HEK293T (cell line): ENCODE measurements around the gene CDH24.

ENCODE experiments used
- ARNT ChIP-seq: fragments of 450-650 bp; IDR thresholded peaks from 2 replicates; pipeline ENCODE4 v1.6.1; 2017; ENCODE audit warnings: mild to moderate bottlenecking
- BHLHE40 ChIP-seq: fragments of 450-650 bp; IDR thresholded peaks from 2 replicates; pipeline ENCODE4 v1.6.1; 2016; ENCODE audit warnings: mild to moderate bottlenecking, moderate library complexity, borderline replicate concordance
- CTBP1 ChIP-seq: fragments of 450-650 bp; IDR thresholded peaks from 2 replicates; pipeline ENCODE4 v1.6.1; 2016; ENCODE audit warnings: borderline replicate concordance
- ELF4 ChIP-seq: fragments of 450-650 bp; IDR thresholded peaks from 2 replicates; pipeline ENCODE4 v1.6.1; 2017; ENCODE audit warnings: antibody characterized with exemption
- FOXA1 ChIP-seq: fragments of 450-650 bp; IDR thresholded peaks from 2 replicates; pipeline ENCODE4 v1.6.1; 2016; ENCODE audit warnings: mild to moderate bottlenecking
- FOXK2 ChIP-seq: fragments of 450-650 bp; IDR thresholded peaks from 2 replicates; pipeline ENCODE4 v1.6.1; 2016; ENCODE audit warnings: mild to moderate bottlenecking
- FOXM1 ChIP-seq: fragments of 450-650 bp; IDR thresholded peaks from 2 replicates; pipeline ENCODE4 v1.6.1; 2017; ENCODE audit warnings: mild to moderate bottlenecking, borderline replicate concordance
- HDGF ChIP-seq: fragments of 450-650 bp; IDR thresholded peaks from 2 replicates; pipeline ENCODE4 v1.6.1; 2017; ENCODE audit warnings: antibody characterized with exemption, borderline replicate concordance
- L3MBTL2 ChIP-seq: fragments of 450-650 bp; conservative IDR thresholded peaks from 2 replicates; pipeline ENCODE4 v1.6.1; 2016; ENCODE audit warnings: mild to moderate bottlenecking
- NFRKB ChIP-seq: fragments of 450-650 bp; IDR thresholded peaks from 2 replicates; pipeline ENCODE4 v1.6.1; 2016; ENCODE audit warnings: mild to moderate bottlenecking, moderate library complexity
- SP1 ChIP-seq: fragments of 450-650 bp; IDR thresholded peaks from 2 replicates; pipeline ENCODE4 v1.6.1; 2017
- SUZ12 ChIP-seq: fragments of 450-650 bp; IDR thresholded peaks from 2 replicates; pipeline ENCODE4 v1.6.1; 2016; ENCODE audit warnings: mild to moderate bottlenecking
- TARDBP ChIP-seq: fragments of 450-650 bp; IDR thresholded peaks from 2 replicates; pipeline ENCODE4 v1.6.1; 2016

DNA sequence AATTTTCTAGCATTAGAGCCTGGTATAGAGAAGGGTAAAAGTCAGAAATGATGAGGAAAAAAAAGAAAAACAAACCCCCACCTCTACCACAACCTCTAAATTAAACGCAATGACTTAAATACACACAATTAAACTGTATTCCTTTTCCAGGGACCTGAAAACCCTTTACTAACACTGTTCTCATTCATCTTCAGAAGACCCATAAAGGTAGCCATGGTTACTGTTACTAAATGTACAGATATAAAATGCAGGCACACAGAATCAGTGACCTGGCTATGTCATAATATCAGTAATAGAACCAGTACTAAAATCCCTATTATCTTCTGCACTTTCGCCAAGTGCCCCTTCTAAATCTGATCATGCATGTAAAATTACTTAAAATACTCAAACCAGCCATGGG, 36.2 kb upstream of the CDH24 start:
- TF ChIP-seq NFRKB, result no peak
- no peak for TF ChIP-seq HDGF
- TF ChIP-seq CTBP1, result no peak
- TF ChIP-seq BHLHE40, result no peak
- TF ChIP-seq TARDBP, result no peak
- no peak for TF ChIP-seq ELF4
- no peak for TF ChIP-seq FOXM1
- TF ChIP-seq FOXA1, result no peak
- TF ChIP-seq SP1, result no peak
- TF ChIP-seq SUZ12, result no peak
- no peak for TF ChIP-seq ARNT
- TF ChIP-seq L3MBTL2, result no peak
- TF ChIP-seq FOXK2, result no peak
